ENCODE results near the gene IL4I1.

IL4I1 gene

GRCh38 chr19:49924004-49924880 lies 27.6 kb upstream of the IL4I1 start:
- no peak for DNase-seq (ENCODE audit: low read depth)

- no peak for DNase-seq (ENCODE audit: low read depth)
Measured at GRCh38 chr19:49923055-49924003, 26.6 kb upstream of the IL4I1 start.

- peak; percentile 54 for DNase-seq (ENCODE audit: low read depth)
Measured at GRCh38 chr19:49921871-49922795, 25.4 kb upstream of the IL4I1 start.

GRCh38 chr19:49920624-49921363 lies 24.1 kb upstream of the IL4I1 start:
- DNase-seq (ENCODE audit: low read depth) = no peak

GRCh38 chr19:49918089-49918488 lies 21.4 kb upstream of the IL4I1 start:
- DNase-seq (ENCODE audit: low read depth) = no peak

GRCh38 chr19:49916839-49917733 lies 20.4 kb upstream of the IL4I1 start:
- no peak for DNase-seq (ENCODE audit: low read depth)

GRCh38 chr19:49915271-49915670 lies 18.6 kb upstream of the IL4I1 start:
- DNase-seq (ENCODE audit: low read depth) = no peak

GRCh38 chr19:49913720-49914119 lies 17.0 kb upstream of the IL4I1 start:
- no peak for DNase-seq (ENCODE audit: low read depth)

- DNase-seq (ENCODE audit: low read depth) = no peak
Measured at GRCh38 chr19:49912965-49913685, 16.4 kb upstream of the IL4I1 start.

GRCh38 chr19:49911381-49912145 lies 14.9 kb upstream of the IL4I1 start:
- DNase-seq (ENCODE audit: low read depth) = no peak

- DNase-seq (ENCODE audit: low read depth) = no peak
Measured at GRCh38 chr19:49910179-49910578, 13.5 kb upstream of the IL4I1 start.

- DNase-seq (ENCODE audit: low read depth) = no peak
Measured at GRCh38 chr19:49908480-49909420, 12.1 kb upstream of the IL4I1 start.

GRCh38 chr19:49907745-49908446 lies 11.2 kb upstream of the IL4I1 start:
- DNase-seq (ENCODE audit: low read depth) = no peak

GRCh38 chr19:49906879-49907564 lies 10.3 kb upstream of the IL4I1 start:
- no peak for DNase-seq (ENCODE audit: low read depth)

- no peak for DNase-seq (ENCODE audit: low read depth)
Measured at GRCh38 chr19:49904136-49904535, 7.4 kb upstream of the IL4I1 start.
